Measurements from ENCODE around the gene SDSL. TPM values are rescaled to one million over a fixed set of nuclear protein-coding genes. Genes with fewer than 3 reads are reported as not detected.
A peak's percentile ranks its signal among the peaks of the same experiment; 100 is the strongest.

The SDSL gene
- 41.6 TPM for polyA plus RNA-seq (2012; ENCODE audit: insufficient read length, low read depth)

- TF ChIP-seq POLR2AphosphoS5 (IDR thresholded peaks at IDR 0.05; ENCODE audit: low read depth, low read length) (peak; percentile 94), FOXP2 (optimal IDR thresholded peaks at IDR 0.05; ENCODE audit: borderline replicate concordance, extremely low read depth, extremely low read length, insufficient read depth) (no peak), REST (IDR thresholded peaks at IDR 0.05; ENCODE audit: insufficient read depth in 1 of 2, low read depth in 2 of 2, low read length in 2 of 2) (peak; percentile 73 to 87), TAF1 (IDR thresholded peaks at IDR 0.05; ENCODE audit: borderline replicate concordance, insufficient read depth, low read length) (peak; percentile 75; the same call in 1 of the 2 replicates), SIN3A (IDR thresholded peaks at IDR 0.05; ENCODE audit: borderline replicate concordance, insufficient read depth, low read length) (0 out of 2 replicates have a peak, but pooled peaks have one; percentile 76)
Observed at GRCh38 chr12:113422030-113422885, at the start of gene SDSL. TSS of gene SDSL (plus strand) at chr12:113422380. CDS start at chr12:113427983, 5,603 bp downstream.

- TF ChIP-seq TAF1 (IDR thresholded peaks at IDR 0.05; ENCODE audit: borderline replicate concordance, insufficient read depth, low read length), result no peak
- TF ChIP-seq SIN3A (IDR thresholded peaks at IDR 0.05; ENCODE audit: borderline replicate concordance, insufficient read depth, low read length), result no peak
- TF ChIP-seq REST (IDR thresholded peaks at IDR 0.05; ENCODE audit: insufficient read depth in 1 of 2, low read depth in 2 of 2, low read length in 2 of 2), result no peak
- no peak for TF ChIP-seq FOXP2 (optimal IDR thresholded peaks at IDR 0.05; ENCODE audit: borderline replicate concordance, extremely low read depth, extremely low read length, insufficient read depth)
- no peak for TF ChIP-seq POLR2AphosphoS5 (IDR thresholded peaks at IDR 0.05; ENCODE audit: low read depth, low read length)
Observed at GRCh38 chr12:113373440-113373839, 48.7 kb upstream of the SDSL start.

- no peak for TF ChIP-seq REST (IDR thresholded peaks at IDR 0.05; ENCODE audit: insufficient read depth in 1 of 2, low read depth in 2 of 2, low read length in 2 of 2)
- no peak for TF ChIP-seq POLR2AphosphoS5 (IDR thresholded peaks at IDR 0.05; ENCODE audit: low read depth, low read length)
- TF ChIP-seq FOXP2 (optimal IDR thresholded peaks at IDR 0.05; ENCODE audit: borderline replicate concordance, extremely low read depth, extremely low read length, insufficient read depth), result no peak
- no peak for TF ChIP-seq TAF1 (IDR thresholded peaks at IDR 0.05; ENCODE audit: borderline replicate concordance, insufficient read depth, low read length)
- TF ChIP-seq SIN3A (IDR thresholded peaks at IDR 0.05; ENCODE audit: borderline replicate concordance, insufficient read depth, low read length), result no peak
Observed at GRCh38 chr12:113373969-113374368, 48.2 kb upstream of the SDSL start.

GRCh38 chr12:113374823-113375428, 47.3 kb upstream of the SDSL start:
- TF ChIP-seq POLR2AphosphoS5 (IDR thresholded peaks at IDR 0.05; ENCODE audit: low read depth, low read length) (no peak), FOXP2 (optimal IDR thresholded peaks at IDR 0.05; ENCODE audit: borderline replicate concordance, extremely low read depth, extremely low read length, insufficient read depth) (no peak), SIN3A (IDR thresholded peaks at IDR 0.05; ENCODE audit: borderline replicate concordance, insufficient read depth, low read length) (no peak), TAF1 (IDR thresholded peaks at IDR 0.05; ENCODE audit: borderline replicate concordance, insufficient read depth, low read length) (no peak), REST (IDR thresholded peaks at IDR 0.05; ENCODE audit: insufficient read depth in 1 of 2, low read depth in 2 of 2, low read length in 2 of 2) (no peak)
